H9 (cell line): Measurements from ENCODE around the gene TAOK1. TPM values are rescaled to one million over a fixed set of nuclear protein-coding genes. Genes with fewer than 3 reads are reported as not detected.

Experiments used
- DNase-seq: peaks from one replicate; pipeline ENCODE4 v3.0.0-alpha.2; 2017
- H2AFZ ChIP-seq: one replicate; pipeline ENCODE4 v1.6.1; 2013; ENCODE audit warnings: mild to moderate bottlenecking, low read length, control low read depth, moderate library complexity
- H2AK5ac ChIP-seq: 2 replicates; pipeline ENCODE4 v1.6.1; 2013; ENCODE audit warnings: low read length, control low read depth, mixed read lengths; ENCODE audit not compliant: insufficient read length
- H2BK120ac ChIP-seq: one replicate; pipeline ENCODE4 v1.6.1; 2013; ENCODE audit warnings: low read depth, mild to moderate bottlenecking, low read length, control low read depth, inconsistent platforms; ENCODE audit not compliant: poor library complexity, severe bottlenecking
- H2BK12ac ChIP-seq: 2 replicates; pipeline ENCODE4 v1.6.1; 2013; ENCODE audit warnings: low read length, control low read depth, mixed read lengths, low read depth; ENCODE audit not compliant: insufficient read length
- H2BK15ac ChIP-seq: 2 replicates; pipeline ENCODE4 v1.6.1; 2013; ENCODE audit warnings: low read depth, low read length, control low read depth
- H2BK20ac ChIP-seq: one replicate; pipeline ENCODE4 v1.6.1; 2013; ENCODE audit warnings: low read depth, mild to moderate bottlenecking, low read length, control low read depth, inconsistent platforms; ENCODE audit not compliant: poor library complexity, severe bottlenecking
- H2BK5ac ChIP-seq: 2 replicates; pipeline ENCODE4 v1.6.1; 2013; ENCODE audit warnings: low read length, control low read depth, mixed read lengths; ENCODE audit not compliant: insufficient read length
- H3K14ac ChIP-seq: 2 replicates; pipeline ENCODE4 v1.6.1; 2013; ENCODE audit warnings: low read length, control low read depth; ENCODE audit not compliant: insufficient read depth
- H3K18ac ChIP-seq: 2 replicates; pipeline ENCODE4 v1.6.1; 2013; ENCODE audit warnings: low read depth, mild to moderate bottlenecking, mixed read lengths, low read length, control low read depth; ENCODE audit not compliant: insufficient read length
- H3K23ac ChIP-seq: 2 replicates; pipeline ENCODE4 v1.6.1; 2013; ENCODE audit warnings: low read length, control low read depth, mixed read lengths, low read depth; ENCODE audit not compliant: insufficient read length
- H3K23me2 ChIP-seq: 2 replicates; pipeline ENCODE4 v1.6.1; 2013; ENCODE audit warnings: low read depth, mild to moderate bottlenecking, mixed read lengths, low read length, control low read depth; ENCODE audit not compliant: insufficient read length, poor library complexity, severe bottlenecking
- H3K27ac ChIP-seq: 2 replicates; pipeline ENCODE4 v1.5.1; 2013; ENCODE audit warnings: low read length, control low read depth, mixed read lengths, low read depth; ENCODE audit not compliant: insufficient read length
- H3K27me3 ChIP-seq: 2 replicates; pipeline ENCODE4 v1.6.1; 2013; ENCODE audit warnings: low read length, control low read depth, inconsistent platforms; ENCODE audit not compliant: insufficient read depth
- H3K4ac ChIP-seq: 2 replicates; pipeline ENCODE4 v1.6.1; 2013; ENCODE audit warnings: low read depth, mild to moderate bottlenecking, control low read depth, inconsistent platforms, low read length, moderate library complexity
- H3K4me1 ChIP-seq: 2 replicates; pipeline ENCODE4 v1.6.1; 2013; ENCODE audit warnings: low read length, control low read depth, inconsistent platforms; ENCODE audit not compliant: insufficient read depth
- H3K4me2 ChIP-seq: 2 replicates; pipeline ENCODE4 v1.6.1; 2013; ENCODE audit warnings: low read length, control low read depth, mixed read lengths; ENCODE audit not compliant: insufficient read length, insufficient read depth
- H3K56ac ChIP-seq: 2 replicates; pipeline ENCODE4 v1.6.1; 2013; ENCODE audit warnings: low read depth, mild to moderate bottlenecking, mixed read lengths, low read length, control low read depth; ENCODE audit not compliant: insufficient read length
- H3K79me1 ChIP-seq: 2 replicates; pipeline ENCODE4 v1.6.1; 2013; ENCODE audit warnings: low read depth, mild to moderate bottlenecking, moderate library complexity, low read length, control low read depth, inconsistent platforms; ENCODE audit not compliant: insufficient read depth, poor library complexity, severe bottlenecking
- H3K79me2 ChIP-seq: 2 replicates; pipeline ENCODE4 v1.6.1; 2013; ENCODE audit warnings: low read length, control low read depth, inconsistent platforms; ENCODE audit not compliant: insufficient read depth
- H3K9ac ChIP-seq: 2 replicates; pipeline ENCODE4 v1.6.1; 2013; ENCODE audit warnings: low read length, control low read depth, mixed read lengths; ENCODE audit not compliant: insufficient read length; ENCODE audit errors: extremely low read depth
- H3K9me3 ChIP-seq: one replicate; pipeline ENCODE4 v1.6.1; 2013; ENCODE audit warnings: low read depth, low read length, inconsistent platforms; ENCODE audit not compliant: control insufficient read depth
- H3T11ph ChIP-seq: one replicate; pipeline ENCODE4 v1.6.1; 2013; ENCODE audit warnings: mild to moderate bottlenecking, low read length, control low read depth, inconsistent platforms
- H4K20me1 ChIP-seq: one replicate; pipeline ENCODE4 v1.6.1; 2013; ENCODE audit not compliant: control insufficient read depth, insufficient read length, insufficient read depth
- H4K5ac ChIP-seq: 2 replicates; pipeline ENCODE4 v1.6.1; 2013; ENCODE audit warnings: low read depth, mild to moderate bottlenecking, mixed read lengths, low read length, control low read depth; ENCODE audit not compliant: insufficient read length
- H4K8ac ChIP-seq: replicated peaks from 2 replicates; pipeline ENCODE4 v1.6.1; 2013; ENCODE audit warnings: low read length, control low read depth, mixed read lengths, low read depth; ENCODE audit not compliant: insufficient read length
- H4K91ac ChIP-seq: 2 replicates; pipeline ENCODE4 v1.6.1; 2013; ENCODE audit warnings: low read depth, mild to moderate bottlenecking, moderate library complexity, mixed read lengths, low read length, control low read depth; ENCODE audit not compliant: insufficient read length
- H3K27ac Mint-ChIP-seq, 3 experiments: 2 replicates in 2 of 3; 3 replicates in 1 of 3; pipeline ENCODE4 v1.8.0; 2020 to 2021; ENCODE audit warnings: mixed read lengths in 3 of 3, mild to moderate bottlenecking in 1 of 3, moderate library complexity in 1 of 3
- H3K27me3 Mint-ChIP-seq: 2 replicates; pipeline ENCODE4 v1.8.0; 2021; ENCODE audit warnings: low read depth, mild to moderate bottlenecking, moderate library complexity, mixed read lengths
- H3K36me3 Mint-ChIP-seq, 3 experiments: 2 replicates in 2 of 3; 3 replicates in 1 of 3; pipeline ENCODE4 v1.8.0; 2020 to 2021; ENCODE audit warnings: low read depth in 3 of 3, mixed read lengths in 3 of 3; ENCODE audit not compliant: insufficient read depth in 1 of 3
- H3K4me1 Mint-ChIP-seq, 2 experiments: 2 replicates each; pipeline ENCODE4 v1.8.0; 2020; ENCODE audit warnings: mixed read lengths in 2 of 2
- H3K4me3 Mint-ChIP-seq, 2 experiments: 2 replicates in 1 of 2; 3 replicates in 1 of 2; pipeline ENCODE4 v1.8.0; 2020 to 2021; ENCODE audit warnings: mild to moderate bottlenecking in 2 of 2, mixed read lengths in 2 of 2, moderate library complexity in 1 of 2
- H3K9me3 Mint-ChIP-seq, 2 experiments: 2 replicates in 1 of 2; 3 replicates in 1 of 2; pipeline ENCODE4 v1.8.0; 2020; ENCODE audit warnings: mild to moderate bottlenecking in 2 of 2, mixed read lengths in 2 of 2, moderate library complexity in 1 of 2
- CTCF ChIP-seq: fragments of 200-600 bp; sonication (generic); conservative IDR thresholded peaks from 3 replicates; pipeline ENCODE4 v1.8.0; 2021; ENCODE audit warnings: antibody characterized with exemption, mild to moderate bottlenecking
- WGBS: extraction: QIAGEN DNeasy Blood & Tissue Kit; methylation state at CpG from one replicate; pipeline ENCODE4 v1.1.7; 2013; ENCODE audit warnings: missing lambda C conversion rate, low lambda C conversion rate, mixed read lengths; ENCODE audit not compliant: insufficient read length; ENCODE audit errors: extremely low coverage; 5-methylcytosine and 5-hydroxymethylcytosine counted together
- total RNA-seq: library from RNA; stranded (reverse); gene quantifications from 2 replicates; pipeline ENCODE4 v1.2.1, GENCODE V29; 2021

TAOK1 gene
- total RNA-seq, 1 experiment from 2014 or later, result 93.0 TPM

- Histone ChIP-seq H2BK15ac (no peak overlapping the region), H3K79me2 (no peaks in the 10 kb centered on the region), H3K79me1 (no peaks in the 10 kb centered on the region), H3K9me3 (no peaks in the 10 kb centered on the region), H3K4me2 (no peak overlapping the region), H4K20me1 (peaks cover 2% of the 10 kb centered on the region), H4K8ac (no peak overlapping the region), H3K4ac (no peak overlapping the region), H3K23ac (no peak overlapping the region), H3K9ac (no peak overlapping the region), H3K14ac (no peak overlapping the region), H3T11ph (no peak overlapping the region), H2AFZ (no peak overlapping the region), H2BK5ac (no peak overlapping the region), H2BK20ac (no peak overlapping the region), H2BK12ac (no peak overlapping the region), H2AK5ac (no peak overlapping the region), H3K27me3 (no peaks in the 10 kb centered on the region), H3K27ac (no peak overlapping the region), H2BK120ac (no peak overlapping the region), H3K18ac (no peak overlapping the region), H4K91ac (no peak overlapping the region), H4K5ac (no peak overlapping the region), H3K4me1 (no peaks in the 10 kb centered on the region), H3K56ac (no peak overlapping the region), H3K23me2 (peaks cover 2% of the 10 kb centered on the region)
- no CpG with 5 or more reads among the region's 28 CpGs for WGBS
- no peak overlapping the region for H3K27ac Mint-ChIP-seq
- DNase-seq, result peak; percentile 29
- no peak overlapping the region for H3K4me3 Mint-ChIP-seq
- no peak for TF ChIP-seq CTCF
- no peaks in the 10 kb centered on the region for H3K9me3 Mint-ChIP-seq
- peaks cover 19 to 61% (median 49%) of the 10 kb centered on the region in 3 experiments for H3K36me3 Mint-ChIP-seq
- peaks cover 2 to 13% of the 10 kb centered on the region in 2 experiments for H3K4me1 Mint-ChIP-seq
- H3K27me3 Mint-ChIP-seq, result peaks cover 8% of the 10 kb centered on the region
Measured at GRCh38 chr17:29575511-29576213, 185.5 kb downstream of the TAOK1 start.
